ENCODE results near the gene RHOJ.

Gene RHOJ

GRCh38 chr14:63205866-63206265 is 1.6 kb downstream of the RHOJ start:
- no peak for DNase-seq (ENCODE audit: low read depth in 2 of 2)

DNA sequence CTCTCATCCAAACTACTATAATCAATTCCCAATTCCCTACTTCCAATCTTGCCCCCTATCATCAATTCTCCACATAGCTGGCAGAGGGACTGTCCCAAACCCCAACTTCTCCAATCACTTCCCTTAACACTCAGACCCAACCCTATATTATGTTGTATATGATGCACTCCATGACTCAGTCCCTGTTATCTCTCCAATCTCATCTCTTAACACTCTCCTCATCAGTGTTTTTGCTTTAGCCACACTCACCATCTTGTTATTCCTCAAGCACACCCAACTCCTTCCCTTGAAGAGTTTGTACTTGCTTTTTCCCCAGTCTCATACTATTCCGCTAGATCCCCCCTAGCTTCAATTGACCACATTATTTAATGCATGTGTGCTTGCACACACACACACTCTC is 4.9 kb downstream of the RHOJ start:
- DNase-seq (ENCODE audit: low read depth in 2 of 2), result no peak

GRCh38 chr14:63210812-63211211 is 6.6 kb downstream of the RHOJ start:
- no peak for DNase-seq (ENCODE audit: low read depth in 2 of 2)

- DNase-seq (ENCODE audit: low read depth in 2 of 2), result no peak
These were observed 8.0 kb downstream of the RHOJ start for GRCh38 chr14:63212209-63212608.

DNA sequence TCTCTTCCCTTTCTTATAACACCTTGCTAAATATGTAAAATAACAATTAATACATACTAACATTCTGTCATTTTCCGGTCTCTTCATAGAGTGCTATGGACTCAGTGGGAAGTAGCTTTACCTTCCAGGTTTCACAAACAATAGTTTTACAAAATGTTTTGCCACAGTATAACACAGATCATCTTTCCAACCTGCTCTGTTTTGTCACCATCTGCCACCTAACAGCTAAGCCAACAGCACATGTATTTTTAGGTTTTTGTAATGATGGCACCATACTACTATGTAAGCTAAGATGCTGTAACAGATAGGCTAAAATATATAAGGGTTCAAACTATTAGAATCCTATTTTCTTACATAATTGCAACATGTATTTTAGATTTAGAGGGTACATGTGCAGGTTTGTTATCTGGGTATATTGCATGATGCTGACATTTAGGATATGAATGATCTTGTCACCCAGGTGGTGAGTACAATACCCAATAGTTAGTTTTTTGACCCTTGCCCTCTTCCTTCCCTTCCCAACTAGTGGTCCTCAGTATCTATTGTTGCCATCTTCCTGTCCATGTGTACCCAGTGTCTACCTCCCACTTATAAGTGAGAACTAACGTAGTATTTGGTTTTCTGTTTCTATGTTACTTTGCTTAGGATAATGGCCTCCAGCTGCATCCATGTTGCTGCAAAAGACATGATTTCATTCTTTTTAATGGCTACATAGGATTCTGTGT is 8.7 kb downstream of the RHOJ start:
- DNase-seq (ENCODE audit: low read depth in 2 of 2), result no peak

DNA sequence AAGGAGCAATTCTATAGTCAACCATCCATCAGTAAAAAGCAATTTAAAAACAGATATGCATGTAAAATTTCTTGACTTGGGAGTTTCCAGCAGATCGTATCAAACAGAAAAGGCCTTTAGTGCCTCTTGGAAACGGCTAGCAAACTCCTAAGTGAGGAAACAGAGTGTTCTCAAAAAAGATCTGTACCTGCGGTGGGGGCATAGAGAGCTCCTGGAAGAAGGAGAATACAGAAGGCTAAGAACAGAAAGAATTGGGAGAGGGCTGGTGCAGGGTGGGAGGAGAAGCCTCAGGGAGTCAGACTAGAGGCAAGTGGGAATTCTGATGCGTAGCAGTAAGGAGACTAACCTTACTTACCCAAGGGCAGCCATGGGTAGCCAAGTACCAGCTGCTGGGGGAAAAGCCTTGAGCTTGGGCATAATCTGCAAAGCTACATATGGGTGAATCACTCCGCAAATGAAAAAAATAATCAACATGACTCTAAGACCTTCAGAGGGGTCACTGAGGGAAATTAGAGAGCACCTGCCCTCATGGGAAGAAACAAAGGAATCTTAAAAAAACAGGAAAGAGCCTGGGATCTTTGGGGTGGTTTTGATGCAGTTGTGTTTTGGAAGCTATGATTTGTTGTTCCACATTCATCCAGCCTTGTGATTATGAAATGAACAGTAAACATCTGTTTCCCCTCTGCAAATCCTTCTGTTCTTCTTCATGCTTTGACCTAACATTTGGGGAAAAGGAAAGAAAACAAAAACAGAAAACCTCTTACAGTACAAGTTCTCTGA is 10.4 kb downstream of the RHOJ start:
- no peak for DNase-seq (ENCODE audit: low read depth in 2 of 2)

DNA sequence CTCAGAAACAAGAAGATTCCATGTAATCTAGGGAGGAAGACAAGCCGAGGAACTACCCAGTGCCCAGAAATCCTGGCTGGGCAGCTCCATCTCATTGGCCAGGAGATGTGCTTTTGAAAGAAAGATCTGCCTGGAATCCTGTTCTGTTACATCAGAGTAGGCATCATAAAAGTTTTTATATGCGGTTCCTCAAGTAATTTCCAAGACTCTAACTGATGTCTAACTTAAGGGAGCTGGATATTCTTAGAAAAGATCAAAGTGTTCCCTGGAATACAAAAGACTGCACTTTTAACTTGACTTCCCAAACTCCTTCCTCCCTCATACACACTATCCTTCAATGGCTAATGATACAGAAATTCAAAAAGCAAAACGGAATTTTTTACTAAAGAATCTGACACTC is 16.3 kb downstream of the RHOJ start:
- DNase-seq (ENCODE audit: low read depth in 2 of 2), result no peak

- no peak for DNase-seq (ENCODE audit: low read depth in 2 of 2)
These were observed 19.4 kb downstream of the RHOJ start for GRCh38 chr14:63223596-63223995.

GRCh38 chr14:63224196-63224595 is 20.0 kb downstream of the RHOJ start:
- DNase-seq (ENCODE audit: low read depth in 2 of 2), result no peak

DNA sequence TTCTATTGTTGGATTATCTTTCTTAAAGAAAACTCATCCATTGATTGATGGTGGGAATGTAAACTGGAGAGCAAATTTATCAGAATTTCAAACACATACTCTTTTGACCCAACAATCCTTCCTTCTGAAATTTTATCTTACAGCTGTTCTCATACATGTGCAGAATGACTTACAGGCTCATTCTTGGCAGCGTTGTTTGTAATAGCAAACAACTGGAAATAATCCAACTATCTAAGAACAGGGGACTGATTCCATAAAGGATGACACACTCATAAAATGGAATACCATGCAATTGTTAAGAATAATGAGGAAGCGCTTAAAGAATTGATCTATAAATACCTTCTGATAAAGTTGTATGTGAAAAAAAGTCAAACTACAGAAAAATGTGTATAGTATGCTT is 24.0 kb downstream of the RHOJ start:
- DNase-seq (ENCODE audit: low read depth in 2 of 2), result no peak

DNA sequence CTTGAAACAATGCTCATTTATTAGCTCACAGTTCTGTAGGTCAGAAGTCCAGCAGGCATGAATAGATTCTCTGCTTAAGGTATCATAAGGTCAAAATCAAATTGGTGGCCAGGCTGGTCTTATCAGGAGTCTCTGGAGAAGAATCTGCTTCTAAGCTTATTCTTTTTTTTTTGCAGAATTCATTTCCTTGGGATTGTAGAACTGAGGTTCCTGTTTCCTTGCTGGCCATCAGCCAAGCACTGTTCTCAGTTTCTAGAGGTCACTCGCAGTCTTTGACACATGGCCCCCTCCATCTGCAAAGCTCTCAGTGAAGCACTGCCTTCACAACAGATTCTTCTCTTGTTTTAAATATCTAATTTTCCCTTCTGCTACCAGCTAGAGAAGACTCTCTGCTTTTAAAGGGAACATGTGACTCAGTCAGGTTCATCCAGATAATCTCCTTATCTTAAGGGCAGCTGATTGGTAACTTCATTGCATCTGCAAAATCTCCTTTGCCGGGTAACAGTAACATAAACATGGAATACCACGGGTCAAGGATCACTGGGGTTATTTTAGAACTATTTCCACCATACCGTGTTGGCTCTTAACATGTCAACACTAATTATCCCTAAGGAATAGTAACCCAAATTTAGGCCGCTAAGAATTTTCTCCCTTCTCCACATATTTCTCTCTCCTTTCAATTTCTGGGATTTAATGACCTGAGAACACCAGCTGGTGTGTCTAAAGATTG is 25.3 kb downstream of the RHOJ start:
- no peak for DNase-seq (ENCODE audit: low read depth in 2 of 2)

DNA sequence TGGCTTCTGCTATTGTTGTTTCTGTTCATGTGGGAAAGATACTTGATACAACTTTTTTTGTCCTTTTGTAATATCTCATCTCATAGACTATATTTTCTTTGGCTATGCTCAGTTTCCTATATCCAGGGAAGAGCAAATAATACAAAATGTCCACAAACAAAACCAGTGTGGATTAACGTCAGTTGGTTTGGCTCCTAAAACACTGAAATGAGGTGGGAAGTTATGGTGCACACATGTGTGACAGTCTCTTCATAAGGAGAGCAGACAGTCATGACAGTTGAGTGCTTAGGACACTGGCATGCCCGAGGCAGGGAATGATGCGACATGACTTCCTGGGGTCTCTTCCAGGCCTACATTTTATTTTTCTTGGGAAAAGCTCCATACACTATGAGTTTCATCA is 27.5 kb downstream of the RHOJ start:
- no peak for DNase-seq (ENCODE audit: low read depth in 2 of 2)

DNA sequence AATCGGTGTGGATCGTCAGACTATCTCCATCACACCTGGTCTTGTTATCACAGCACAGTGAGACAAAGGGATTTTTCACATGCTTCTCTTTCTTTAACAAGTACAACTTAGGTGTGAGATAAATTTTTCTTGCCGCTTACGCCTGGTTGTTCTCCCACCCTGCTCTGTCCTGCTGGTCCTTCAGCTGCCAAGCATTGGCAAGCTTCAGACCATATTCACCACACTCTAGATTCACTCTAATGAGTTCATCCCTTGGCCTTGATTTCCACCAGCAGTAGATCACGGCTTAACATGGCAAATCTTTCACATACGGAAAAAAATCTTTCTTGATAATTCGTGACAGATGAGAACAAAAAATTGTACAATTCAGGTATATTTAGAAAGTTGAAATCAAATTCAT is 33.5 kb downstream of the RHOJ start:
- DNase-seq (ENCODE audit: low read depth in 2 of 2), result no peak

- no peak for DNase-seq (ENCODE audit: low read depth in 2 of 2)
These were observed 36.0 kb downstream of the RHOJ start for GRCh38 chr14:63240221-63240620.

- DNase-seq (ENCODE audit: low read depth in 2 of 2), result no peak
These were observed 36.9 kb downstream of the RHOJ start for GRCh38 chr14:63241096-63241495.

DNA sequence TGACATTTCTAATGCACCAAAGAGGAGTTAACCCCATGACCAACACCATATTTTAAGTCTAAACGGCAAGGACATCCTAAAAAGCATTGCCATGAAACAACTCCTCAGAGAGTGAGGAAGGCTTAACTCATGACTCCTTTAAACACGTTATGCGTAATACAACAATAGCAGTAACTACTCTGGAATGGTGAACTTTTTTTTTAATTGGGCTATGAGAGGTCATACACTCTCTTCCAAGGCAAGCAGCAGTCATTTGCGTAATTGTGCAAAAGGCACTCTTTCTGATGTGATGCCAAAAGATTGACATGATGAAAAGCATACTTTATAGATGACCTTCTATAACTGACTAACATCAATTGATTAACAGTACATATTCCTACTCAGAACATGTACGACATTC is 39.4 kb downstream of the RHOJ start:
- no peak for DNase-seq (ENCODE audit: low read depth in 2 of 2)

GRCh38 chr14:63245893-63246292 is 41.6 kb downstream of the RHOJ start:
- DNase-seq (ENCODE audit: low read depth in 2 of 2), result no peak

DNA sequence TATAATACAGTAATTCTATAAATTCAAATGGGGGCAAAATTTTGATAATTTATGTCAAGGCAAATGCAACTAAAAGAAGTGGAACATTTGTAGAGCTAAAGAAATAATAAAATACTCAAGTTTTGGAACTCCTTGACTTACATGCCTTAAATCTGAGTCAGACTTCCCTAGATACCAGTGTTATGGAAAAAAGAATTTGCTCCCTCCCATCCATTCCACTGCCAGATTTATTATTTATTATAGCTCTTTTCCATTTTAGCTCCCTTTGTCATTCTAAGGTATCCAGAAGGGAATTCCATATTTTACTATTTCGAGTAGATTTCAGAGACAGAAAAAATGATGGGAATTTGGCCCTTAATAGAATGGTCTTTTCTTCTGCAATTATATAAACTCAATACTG is 44.0 kb downstream of the RHOJ start:
- no peak for DNase-seq (ENCODE audit: low read depth in 2 of 2)

DNA sequence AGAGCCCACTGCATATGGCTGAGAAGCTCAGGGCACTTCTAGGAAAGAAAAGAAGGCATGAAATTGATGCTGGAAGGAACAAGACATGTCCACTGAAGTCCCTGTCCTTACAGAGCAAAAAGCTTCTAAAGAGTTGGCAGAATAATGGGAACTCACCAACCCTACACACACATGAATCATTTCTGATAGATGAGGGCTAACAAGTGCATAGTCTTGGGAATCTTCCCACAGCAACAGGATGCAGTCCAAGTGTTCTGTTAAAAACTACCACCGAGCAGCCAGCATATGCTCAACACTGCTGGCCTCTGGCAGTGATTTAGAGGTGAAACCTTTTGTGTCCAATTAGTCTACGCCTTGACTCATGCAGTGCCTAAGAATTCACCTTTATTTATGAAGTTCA is 44.8 kb downstream of the RHOJ start:
- no peak for DNase-seq (ENCODE audit: low read depth in 2 of 2)

GRCh38 chr14:63257299-63257698 is 53.1 kb downstream of the RHOJ start:
- DNase-seq (ENCODE audit: low read depth in 2 of 2), result no peak

DNA sequence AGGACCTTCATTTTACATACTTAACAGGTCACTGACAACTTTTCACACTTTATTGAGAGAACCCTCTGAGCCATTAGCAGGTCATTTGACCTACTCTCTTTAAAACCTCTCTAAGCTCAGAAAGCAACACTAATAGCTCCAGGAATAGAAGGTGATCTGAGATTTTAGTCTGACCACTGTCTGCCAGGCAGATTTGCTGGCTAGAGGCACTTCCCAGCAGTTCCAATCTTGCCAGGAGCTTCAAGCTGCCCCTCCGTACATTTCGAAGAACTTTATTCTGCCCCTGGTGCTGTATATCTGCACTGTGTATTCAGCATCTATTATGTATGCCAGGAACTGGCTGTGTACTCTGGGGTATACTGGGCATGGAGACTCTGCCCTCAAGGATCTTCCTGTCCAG is 58.2 kb downstream of the RHOJ start:
- no peak for DNase-seq (ENCODE audit: low read depth in 2 of 2)

GRCh38 chr14:63266106-63266505 is 61.9 kb downstream of the RHOJ start:
- DNase-seq (ENCODE audit: low read depth in 2 of 2), result no peak

DNA sequence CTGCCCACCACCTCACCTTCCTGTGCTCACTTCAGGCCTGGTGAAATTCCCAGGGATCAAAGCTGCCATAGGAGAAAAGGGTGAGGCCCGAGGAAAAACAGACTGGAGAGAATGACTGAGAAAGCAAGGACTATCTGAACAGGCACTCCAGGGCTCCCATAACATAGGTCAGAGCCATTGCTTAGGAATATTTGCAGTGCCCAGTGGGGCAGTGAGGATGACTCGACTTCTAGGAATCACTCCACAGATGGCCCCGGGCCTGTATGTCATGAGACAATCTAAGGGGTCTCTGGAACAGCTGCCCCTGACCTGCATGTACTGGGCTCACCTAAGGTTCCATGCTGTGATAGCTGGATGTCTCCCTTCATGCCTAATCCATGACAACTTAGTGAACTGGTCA is 62.9 kb downstream of the RHOJ start:
- DNase-seq (ENCODE audit: low read depth in 2 of 2), result no peak
